GM10266 (cell line): ENCODE data around the gene MED8.

ENCODE experiments used
- DNase-seq: peaks from one replicate; pipeline ENCODE4 v3.0.0; 2012; ENCODE audit errors: extremely low spot score
- CTCF ChIP-seq: IDR thresholded peaks from 2 replicates; pipeline ENCODE4 v1.5.1; 2012; ENCODE audit warnings: mild to moderate bottlenecking, low read depth; ENCODE audit not compliant: control insufficient read depth, insufficient read depth; ENCODE audit errors: missing control alignments

The MED8 gene

GRCh38 chr1:43340559-43340958 lies 49.0 kb downstream of the MED8 start:
- no peak for DNase-seq
- no peak for TF ChIP-seq CTCF

GRCh38 chr1:43339584-43340232 lies 49.9 kb downstream of the MED8 start:
- TF ChIP-seq CTCF = no peak
- no peak for DNase-seq

- DNase-seq = no peak
- no peak for TF ChIP-seq CTCF
Measured at GRCh38 chr1:43338001-43338400, 51.6 kb downstream of the MED8 start.

GRCh38 chr1:43337588-43337987 lies 52.0 kb downstream of the MED8 start, which contains the start of gene MPL:
Gene MPL (plus strand): TSS chr1:43337818. CDS start chr1:43337849, 31 bp downstream.
- DNase-seq = no peak
- no peak for TF ChIP-seq CTCF

- TF ChIP-seq CTCF = peak; percentile 7
- no peak for DNase-seq
Measured at GRCh38 chr1:43334453-43335205, 55.0 kb downstream of the MED8 start.
